Epithelial cell of prostate (primary cell): ENCODE data around the gene DRC1.
"Not testable (repeated sequence)": the region's sequence is repeated elsewhere in the genome, so short reads cannot be mapped to it uniquely, and the experiment has no call there.

ENCODE experiments used
- DNase-seq: peaks from one replicate; pipeline ENCODE4 v3.0.0-alpha.2; 2011; ENCODE audit warnings: low read depth, low spot score
- H3K27ac ChIP-seq: fragments of 450-650 bp; 2 replicates; pipeline ENCODE4 v1.5.1; 2017; ENCODE audit warnings: mild to moderate bottlenecking

The DRC1 gene

DNA sequence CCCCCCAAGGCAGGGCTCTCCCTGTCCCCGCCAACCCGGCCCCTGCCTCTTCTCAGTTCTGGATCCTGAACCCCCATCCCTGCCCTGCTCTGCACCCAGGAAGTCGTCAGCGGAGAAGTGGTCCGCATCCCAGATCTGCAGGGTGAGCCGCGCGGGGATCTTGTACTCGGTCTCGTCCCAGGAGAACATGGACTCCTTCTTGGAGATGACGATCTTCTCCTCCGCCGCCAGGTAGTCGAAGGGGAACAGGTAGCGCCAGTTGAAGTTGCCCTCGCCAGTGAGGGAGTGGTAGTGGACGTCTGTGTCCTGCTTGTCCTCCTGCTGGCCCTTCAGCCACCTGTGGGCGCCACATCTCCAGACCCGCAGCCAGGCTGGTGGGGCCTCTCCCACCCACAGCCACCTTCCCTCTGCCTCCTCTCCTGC is 59.9 kb downstream of the DRC1 start:
- DNase-seq: no peak
- H3K27ac ChIP-seq: no peak overlapping the region

GRCh38 chr2:26462100-26462499 is 60.4 kb downstream of the DRC1 start:
- DNase-seq: no peak
- no peak overlapping the region for H3K27ac ChIP-seq

DNA sequence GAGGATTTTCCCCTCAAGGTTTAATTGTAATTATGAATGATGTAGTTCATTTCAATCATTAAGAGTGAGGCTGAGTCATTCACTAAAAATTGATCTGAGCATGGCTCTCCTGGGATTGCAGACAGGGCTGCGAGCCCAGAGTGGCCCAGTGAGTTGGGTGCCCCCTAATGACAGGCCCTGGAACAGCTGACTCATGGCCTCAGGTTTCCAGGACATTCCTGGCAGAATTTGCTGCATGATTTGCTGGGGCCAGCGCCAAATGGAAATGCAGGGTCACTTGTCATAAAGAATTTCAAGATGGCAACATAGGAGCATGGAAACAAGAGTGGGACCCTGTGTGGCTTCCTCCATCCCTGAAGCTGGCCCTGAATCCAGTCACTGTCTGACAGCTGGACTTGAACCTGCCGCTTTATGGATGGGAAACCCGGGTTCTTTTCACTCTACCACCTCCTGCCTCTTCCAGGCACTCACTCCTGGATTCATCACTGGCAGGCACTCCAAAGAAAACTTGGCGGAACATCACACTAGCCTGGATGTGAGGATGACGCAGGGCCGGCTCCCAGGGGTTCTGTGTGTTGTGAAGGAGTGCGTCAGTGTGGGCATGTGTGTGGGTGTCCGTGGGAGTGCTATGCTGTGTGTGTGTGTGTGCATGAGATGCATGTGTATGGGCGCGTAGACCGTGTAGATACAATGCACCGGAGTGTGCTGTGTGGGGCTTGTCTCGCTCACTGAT is 61.0 kb downstream of the DRC1 start:
- DNase-seq: peak; percentile 8
- no peak overlapping the region for H3K27ac ChIP-seq

DNA sequence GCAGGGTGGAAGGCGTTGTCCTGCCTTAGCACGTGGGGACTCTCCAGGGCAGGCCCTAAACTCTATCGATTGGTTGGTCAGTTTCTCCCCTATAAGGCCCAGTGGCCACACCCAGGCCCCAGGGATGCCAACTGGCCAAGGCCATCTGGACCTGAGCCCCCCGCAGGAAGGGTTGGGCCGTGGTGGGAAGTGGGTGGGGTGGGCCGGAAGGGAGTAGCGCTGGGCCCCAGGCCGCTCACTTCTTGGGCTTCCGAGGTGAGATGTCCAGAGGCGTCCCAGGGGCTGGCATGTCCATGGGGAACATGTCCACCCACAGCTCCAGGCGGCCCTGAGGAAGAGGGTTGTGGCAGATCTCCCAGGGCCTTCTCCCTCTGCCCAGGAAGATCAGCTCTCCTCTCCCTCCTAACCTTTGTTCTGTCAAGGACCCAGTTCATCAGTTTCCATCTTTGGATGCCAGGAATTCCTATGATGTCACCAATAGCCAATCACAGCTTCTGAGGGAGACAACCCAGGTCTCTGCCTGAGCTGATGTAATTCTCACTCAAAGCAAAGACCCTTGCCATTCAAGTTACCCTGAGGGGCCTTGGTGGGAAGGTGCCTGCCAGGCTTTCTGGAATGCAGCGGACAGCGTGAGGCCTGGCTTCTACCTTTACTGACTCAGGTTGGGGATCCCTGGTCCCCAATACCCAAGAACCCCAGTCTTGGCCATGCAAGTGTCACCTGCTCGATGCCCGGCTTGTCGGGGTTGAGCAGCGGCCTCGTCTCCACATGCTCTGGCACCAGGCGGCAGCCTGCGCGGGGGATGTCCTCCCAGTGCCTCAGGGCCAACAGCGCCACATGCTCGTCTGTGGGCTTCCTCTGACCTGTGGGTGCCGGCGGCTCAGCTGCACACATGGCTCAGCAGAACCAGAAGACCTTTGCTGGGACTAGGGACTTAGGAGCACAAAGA is 61.8 kb downstream of the DRC1 start:
- H3K27ac ChIP-seq: no peak overlapping the region
- no peak for DNase-seq

- DNase-seq: no peak
- no peak overlapping the region for H3K27ac ChIP-seq
Observed at GRCh38 chr2:26464390-26465265, 62.9 kb downstream of the DRC1 start.

- no peak for DNase-seq
- no peak overlapping the region for H3K27ac ChIP-seq
Observed at GRCh38 chr2:26465266-26465925, 63.7 kb downstream of the DRC1 start.

DNA sequence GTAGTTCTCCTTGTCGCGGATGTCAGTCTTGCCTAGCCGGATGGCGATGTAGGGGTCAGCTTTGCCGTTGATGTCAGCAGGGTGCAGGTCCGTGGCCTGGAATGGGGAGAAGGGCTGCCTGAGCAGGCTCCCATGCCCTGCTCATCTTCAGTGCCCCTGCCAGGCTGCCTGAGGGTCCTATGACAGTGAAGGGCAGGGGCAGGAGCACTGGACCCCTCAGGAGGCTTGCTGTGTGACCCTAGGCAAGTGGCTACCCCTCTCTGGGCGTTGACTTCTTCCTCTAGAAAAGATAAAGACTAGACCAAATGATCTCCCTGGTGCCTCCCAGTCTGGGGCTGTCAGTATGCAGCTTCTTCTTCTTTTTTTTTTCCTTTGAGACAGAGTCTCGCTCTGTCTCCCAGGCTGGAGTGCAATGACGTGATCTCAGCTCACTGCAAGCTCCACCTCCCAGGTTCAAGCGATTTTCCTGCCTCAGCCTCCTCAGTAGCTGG is 64.3 kb downstream of the DRC1 start:
- no peak overlapping the region for H3K27ac ChIP-seq
- DNase-seq: no peak

DNA sequence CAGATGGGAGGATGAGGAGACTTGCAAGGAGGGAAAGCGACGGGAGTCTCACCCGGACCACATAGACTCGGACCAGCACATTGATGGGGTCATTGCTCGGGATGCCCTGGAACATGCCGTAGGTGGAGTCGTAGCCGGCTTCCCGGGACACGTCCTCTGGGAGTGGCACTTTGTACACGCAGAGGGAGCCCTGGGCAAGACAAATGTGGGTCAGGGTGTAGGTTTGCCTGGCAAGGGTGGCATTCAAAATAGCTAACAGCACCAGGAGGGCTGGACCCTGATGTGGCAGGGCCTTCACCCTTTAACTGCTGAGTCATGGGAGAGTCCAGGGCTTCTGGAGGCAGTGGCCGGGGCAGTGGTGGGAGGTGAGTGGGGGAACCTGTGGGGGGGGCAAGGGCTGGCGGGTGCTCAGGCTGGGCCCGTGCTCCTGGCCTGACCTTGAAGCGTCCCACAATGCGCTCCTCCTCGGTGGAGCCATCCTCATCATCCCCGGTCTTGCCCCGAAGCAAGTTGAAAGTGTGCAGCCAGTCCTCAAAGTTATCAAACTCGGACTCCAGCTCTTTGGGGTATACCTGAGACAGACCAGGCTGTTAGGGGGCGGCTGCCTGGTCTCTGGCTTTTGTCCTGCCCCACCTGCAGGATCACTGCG is 65.1 kb downstream of the DRC1 start:
- no peak for DNase-seq
- no peak overlapping the region for H3K27ac ChIP-seq

- not testable (repeated sequence) for H3K27ac ChIP-seq, DNase-seq
Observed at GRCh38 chr2:26468544-26468943, 66.8 kb downstream of the DRC1 start.

DNA sequence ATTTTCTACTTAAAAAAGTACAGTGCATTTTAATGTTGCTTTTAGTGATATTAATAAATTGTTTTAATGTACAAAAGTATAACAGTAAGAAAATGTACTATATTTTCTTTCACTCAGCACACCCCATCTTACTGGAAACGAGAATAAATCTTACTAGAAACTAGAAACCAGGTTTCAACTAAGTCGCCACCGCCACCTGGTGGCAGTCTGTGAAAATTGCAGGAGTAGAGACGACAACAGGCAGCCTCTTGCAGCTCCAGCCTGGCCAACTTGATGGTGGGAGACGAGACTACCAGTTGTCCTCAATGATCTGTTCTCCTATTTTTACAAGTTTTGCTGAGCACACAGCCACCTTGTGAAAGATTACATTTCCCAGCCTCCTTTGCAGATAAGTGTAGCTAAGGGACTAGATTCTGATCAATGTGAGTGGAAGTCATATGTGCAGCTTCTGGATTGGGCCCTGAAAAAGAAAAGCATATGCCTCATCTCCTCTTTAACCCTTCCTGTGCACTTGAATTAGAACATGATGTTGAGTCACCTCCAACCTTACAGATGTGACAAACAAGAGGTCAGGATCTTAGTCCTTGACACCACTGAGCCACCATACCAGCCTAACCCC is 67.5 kb downstream of the DRC1 start:
- no peak for DNase-seq
- H3K27ac ChIP-seq: no peak overlapping the region

DNA sequence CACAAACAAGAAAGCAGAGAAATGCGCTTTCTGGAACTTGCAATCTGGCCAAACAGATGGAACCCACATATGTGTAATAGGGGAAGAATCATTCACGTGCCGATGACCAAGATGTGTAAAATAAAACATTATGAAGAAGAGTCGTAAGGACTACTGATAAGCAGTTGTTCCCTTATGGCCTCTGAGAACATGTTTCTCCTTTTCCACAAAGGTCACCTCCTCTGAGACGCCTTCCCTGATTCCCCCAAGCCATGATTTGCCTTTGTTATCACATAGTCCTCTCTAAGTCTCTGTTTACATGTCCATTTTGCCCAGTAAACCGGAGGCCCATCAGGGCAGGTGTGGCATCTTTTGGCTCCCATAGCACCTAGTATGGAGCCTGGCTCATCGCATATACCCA is 68.2 kb downstream of the DRC1 start:
- DNase-seq: no peak
- H3K27ac ChIP-seq: no peak overlapping the region

- no peak overlapping the region for H3K27ac ChIP-seq
- DNase-seq: no peak
Observed at GRCh38 chr2:26470601-26471260, 69.0 kb downstream of the DRC1 start.

DNA sequence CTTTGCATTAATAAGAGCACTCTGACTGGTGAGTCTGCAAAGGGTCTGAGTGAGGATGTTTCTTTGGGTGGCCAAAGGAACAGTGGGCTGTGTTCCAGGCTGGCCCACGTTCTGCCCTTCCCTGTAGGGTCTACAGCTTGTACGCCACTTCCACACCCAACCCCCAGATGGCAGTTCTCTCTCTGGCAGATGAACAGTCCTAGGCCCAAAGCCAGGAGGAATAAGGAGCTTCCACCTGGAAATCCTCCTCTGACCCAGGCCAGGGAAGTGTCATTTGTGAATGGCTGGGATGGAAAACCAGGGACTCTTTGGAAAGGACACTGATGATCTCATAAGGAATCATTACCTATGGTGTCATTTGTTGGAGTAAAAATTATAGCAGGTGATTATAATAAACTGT is 69.6 kb downstream of the DRC1 start:
- DNase-seq: no peak
- H3K27ac ChIP-seq: no peak overlapping the region

DNA sequence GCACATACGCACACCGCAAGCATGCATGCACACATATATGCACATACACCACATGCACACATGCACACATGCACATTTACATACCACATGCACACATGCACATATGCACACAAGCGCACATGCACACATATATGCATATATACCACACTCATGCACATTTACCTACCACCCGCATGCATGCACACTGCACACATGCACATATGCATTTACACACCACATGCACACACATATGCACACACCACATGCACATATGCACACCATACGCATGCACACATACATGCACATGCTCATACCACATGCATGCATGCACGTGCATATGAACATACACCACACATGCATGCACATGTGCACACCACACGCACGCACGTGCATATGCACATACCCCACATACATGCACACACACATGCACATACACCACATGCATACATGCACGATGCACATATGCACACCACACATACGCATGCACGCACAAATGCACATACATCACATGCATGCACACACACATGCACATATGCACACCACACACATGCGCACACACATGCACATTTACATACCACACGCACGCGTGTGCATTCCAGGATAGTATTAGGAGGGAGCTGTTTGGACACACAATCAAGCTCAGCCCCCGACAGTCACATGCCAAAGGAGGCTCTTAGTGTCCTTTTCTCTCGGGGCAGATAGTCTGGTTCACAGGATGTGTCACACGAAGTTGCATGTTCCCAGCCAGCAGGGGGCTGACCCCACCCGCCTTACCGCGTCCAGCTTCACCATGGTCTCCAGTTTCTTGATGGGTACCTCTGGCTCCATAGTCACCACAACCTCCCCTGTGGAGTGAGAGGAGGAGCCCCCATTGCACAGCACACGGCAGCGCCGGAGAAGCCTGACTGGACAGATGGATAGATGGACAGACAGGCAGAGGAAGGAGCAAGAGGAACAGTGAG is 70.3 kb downstream of the DRC1 start:
- H3K27ac ChIP-seq: no peak overlapping the region
- no peak for DNase-seq

DNA sequence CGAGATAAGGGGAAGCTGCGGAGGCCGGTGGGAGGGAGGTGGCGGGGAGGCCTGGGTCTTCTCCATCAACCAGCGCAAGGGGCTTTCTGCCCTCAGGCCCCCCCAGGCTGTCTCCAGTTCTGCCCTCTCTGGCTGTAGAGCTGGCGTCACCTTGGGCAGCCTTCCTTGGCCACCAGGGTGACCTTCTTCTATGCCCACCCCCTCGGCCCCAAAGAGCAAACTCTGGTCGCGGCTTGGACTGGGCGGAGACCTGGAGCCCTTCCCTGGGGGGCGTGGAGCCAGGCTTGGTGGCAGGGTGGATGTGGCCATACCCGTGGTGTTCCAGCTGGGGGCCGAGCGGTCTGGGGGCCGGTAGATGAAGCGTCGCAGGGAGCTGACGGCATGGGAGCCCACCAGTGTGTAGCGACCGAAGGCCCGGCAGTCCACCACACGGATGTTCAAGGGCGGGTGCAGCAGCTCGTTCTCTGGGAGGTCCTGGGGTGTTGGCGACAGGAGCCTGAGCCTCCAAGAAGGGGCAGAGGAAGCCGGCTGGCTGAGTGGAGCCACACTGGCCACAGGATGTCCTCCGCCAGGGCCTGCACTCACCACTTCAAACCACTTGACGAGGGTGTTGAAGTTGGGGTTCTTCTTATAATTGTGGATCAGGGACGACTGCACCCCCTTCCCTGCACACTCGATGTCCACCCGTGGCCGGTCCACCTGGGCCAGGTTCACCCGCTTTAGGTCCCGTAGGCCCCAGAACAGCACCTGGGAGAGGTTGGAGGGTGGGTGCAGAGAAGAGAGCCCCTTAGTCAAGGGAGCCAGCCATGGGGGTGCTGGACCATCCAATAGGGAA is 71.3 kb downstream of the DRC1 start:
- no peak for DNase-seq
- no peak overlapping the region for H3K27ac ChIP-seq

GRCh38 chr2:26473796-26474195 is 72.1 kb downstream of the DRC1 start:
- no peak for DNase-seq
- no peak overlapping the region for H3K27ac ChIP-seq
